ENCODE data around the gene HIP1.

Gene HIP1

GRCh38 chr7:75716992-75717626 is 21.6 kb downstream of the HIP1 start:
- Histone ChIP-seq H3K27ac (ENCODE audit: poor library complexity, severe bottlenecking) (peak overlapping the region; percentile 22), H3K9me3 (ENCODE audit: severe bottlenecking) (no peaks in the 10 kb centered on the region), H3K36me3 (ENCODE audit: low read depth) (no peaks in the 10 kb centered on the region), H3K4me3 (ENCODE audit: severe bottlenecking) (no peak overlapping the region), H3K27me3 (ENCODE audit: insufficient read depth, poor library complexity, severe bottlenecking) (no peaks in the 10 kb centered on the region), H3K4me1 (ENCODE audit: insufficient read depth, poor library complexity, severe bottlenecking) (no peaks in the 10 kb centered on the region)
- TF ChIP-seq CTCF (IDR thresholded peaks at IDR 0.05; ENCODE audit: poor library complexity, severe bottlenecking), result no peak
- ATAC-seq (ENCODE audit: low read depth) (peak; percentile 78), DNase-seq (ENCODE audit: low spot score) (no peak)

GRCh38 chr7:75715864-75716263 is 22.9 kb downstream of the HIP1 start:
- no peak for TF ChIP-seq CTCF (IDR thresholded peaks at IDR 0.05; ENCODE audit: poor library complexity, severe bottlenecking)
- Histone ChIP-seq H3K4me1 (ENCODE audit: insufficient read depth, poor library complexity, severe bottlenecking) (no peaks in the 10 kb centered on the region), H3K27ac (ENCODE audit: poor library complexity, severe bottlenecking) (no peak overlapping the region), H3K36me3 (ENCODE audit: low read depth) (no peaks in the 10 kb centered on the region), H3K4me3 (ENCODE audit: severe bottlenecking) (no peak overlapping the region), H3K27me3 (ENCODE audit: insufficient read depth, poor library complexity, severe bottlenecking) (no peaks in the 10 kb centered on the region), H3K9me3 (ENCODE audit: severe bottlenecking) (no peaks in the 10 kb centered on the region)
- ATAC-seq (ENCODE audit: low read depth) (no peak), DNase-seq (ENCODE audit: low spot score) (no peak)

- no peak for DNase-seq (ENCODE audit: low spot score)
- H3K9me3 ChIP-seq (ENCODE audit: severe bottlenecking), result peaks cover 11% of the 10 kb centered on the region
- no peak overlapping the region for H3K27ac ChIP-seq (ENCODE audit: poor library complexity, severe bottlenecking)
- TF ChIP-seq CTCF (IDR thresholded peaks at IDR 0.05; ENCODE audit: poor library complexity, severe bottlenecking), result no peak
- no peak overlapping the region for H3K4me3 ChIP-seq (ENCODE audit: severe bottlenecking)
- no peaks in the 10 kb centered on the region for H3K36me3 ChIP-seq (ENCODE audit: low read depth)
- ATAC-seq (ENCODE audit: low read depth), result no peak
- H3K4me1 ChIP-seq (ENCODE audit: insufficient read depth, poor library complexity, severe bottlenecking), result no peaks in the 10 kb centered on the region
- no peaks in the 10 kb centered on the region for H3K27me3 ChIP-seq (ENCODE audit: insufficient read depth, poor library complexity, severe bottlenecking)
Measured at GRCh38 chr7:75712517-75713361, 26.0 kb downstream of the HIP1 start.

DNA sequence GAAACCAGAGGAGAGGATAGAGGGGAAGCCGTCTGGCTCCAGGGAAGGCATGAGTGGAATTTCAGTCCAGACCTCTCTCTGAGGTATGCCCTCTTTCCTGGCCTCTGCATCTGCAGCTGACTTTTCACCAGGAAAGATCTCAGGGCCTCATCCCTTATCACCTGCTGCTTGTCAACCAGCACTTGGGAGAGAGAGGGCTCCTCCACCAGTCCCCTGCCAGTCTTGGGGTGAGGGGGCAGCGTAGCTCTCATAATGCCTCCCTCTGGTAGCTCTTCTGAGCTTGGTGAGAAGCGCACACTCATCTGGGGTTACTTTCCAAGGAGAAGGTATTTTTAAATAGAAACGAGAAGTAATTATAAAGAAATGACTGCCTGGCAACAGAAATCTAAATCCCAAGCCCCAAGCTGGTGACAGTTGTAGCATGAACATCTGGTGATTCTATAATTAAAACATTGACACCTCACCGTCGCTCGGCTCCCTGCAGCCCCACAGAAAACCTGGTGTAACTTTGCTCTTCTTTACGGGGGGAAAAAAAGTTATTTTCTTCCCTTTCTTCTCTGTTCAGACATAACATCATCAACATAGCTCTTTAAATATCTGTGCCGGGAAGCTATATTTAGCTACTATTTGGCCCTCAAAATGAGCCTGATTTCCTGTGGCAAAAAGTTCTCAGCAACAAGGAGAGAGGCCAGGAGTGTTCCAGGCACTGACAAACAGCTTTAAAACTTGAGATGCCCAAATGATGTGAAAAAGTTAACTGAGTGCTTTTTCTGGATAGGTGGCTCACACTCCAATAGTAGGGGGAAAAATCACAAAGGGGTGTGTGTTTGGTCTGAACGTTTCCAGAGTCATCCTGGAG is 26.9 kb downstream of the HIP1 start:
- no peaks in the 10 kb centered on the region for H3K36me3 ChIP-seq (ENCODE audit: low read depth)
- DNase-seq (ENCODE audit: low spot score), result no peak

More for the DNA sequence above, 26.9 kb downstream of the HIP1 start:
- Histone ChIP-seq H3K27ac (ENCODE audit: poor library complexity, severe bottlenecking) (no peak overlapping the region), H3K4me1 (ENCODE audit: insufficient read depth, poor library complexity, severe bottlenecking) (no peaks in the 10 kb centered on the region), H3K27me3 (ENCODE audit: insufficient read depth, poor library complexity, severe bottlenecking) (no peaks in the 10 kb centered on the region), H3K4me3 (ENCODE audit: severe bottlenecking) (no peak overlapping the region), H3K9me3 (ENCODE audit: severe bottlenecking) (peaks cover 11% of the 10 kb centered on the region)
- no peak for TF ChIP-seq CTCF (IDR thresholded peaks at IDR 0.05; ENCODE audit: poor library complexity, severe bottlenecking)
- no peak; the same call in 2 of the 3 replicates for ATAC-seq (ENCODE audit: low read depth)
